Endothelial cell of umbilical vein (primary cell): ENCODE measurements around the gene KRABD2.

ENCODE experiments used
- BruUV-seq: library from RNA; stranded (reverse); fragments of 400-500 nt; replicated peaks from 2 replicates; lab custom pipeline; 2021; lab: Mats Ljungman, UMichigan
- CTCF ChIA-PET: fragments of 300-600, 350-600 bp; sonication (Branson Sonifier 250); formaldehyde crosslinking; loops from one replicate; lab custom pipeline; 2021; ENCODE audit warnings: antibody characterized with exemption, inconsistent platforms; lab: Charles Lee
- POLR2A ChIA-PET: fragments of 300-600, 350-600 bp; sonication (Branson Sonifier 250); formaldehyde crosslinking; loops from one replicate; lab custom pipeline; 2021; ENCODE audit warnings: antibody characterized with exemption, inconsistent platforms; lab: Charles Lee
- DNase-seq: peaks from one replicate; pipeline ENCODE4 v3.0.0-alpha.2; 2011; ENCODE audit warnings: low read depth, low spot score
- FAIRE-seq: peaks from 2 replicates; lab custom pipeline; 2011; peaks lifted over from hg19 to GRCh38; lab: Jason Lieb, UNC
- H2AFZ ChIP-seq: 2 replicates; pipeline ENCODE4 v1.6.0; 2012; ENCODE audit warnings: low read depth, low read length, control low read depth, inconsistent platforms
- H3K27ac ChIP-seq: 2 replicates; pipeline ENCODE4 v1.5.1; 2011; ENCODE audit warnings: low read depth, mild to moderate bottlenecking, control low read depth, low read length, moderate library complexity; ENCODE audit not compliant: insufficient read depth
- H3K27me3 ChIP-seq, 2 experiments: 2 replicates each; pipeline versions ENCODE4 v1.6.0 to v1.6.1; 2011; ENCODE audit warnings: low read length in 2 of 2, mixed read lengths in 1 of 2; ENCODE audit not compliant: control insufficient read depth in 2 of 2, insufficient read depth in 2 of 2
- H3K36me3 ChIP-seq, 2 experiments: 2 replicates in 1 of 2; 3 replicates in 1 of 2; pipeline ENCODE4 v1.5.1; 2011; ENCODE audit warnings: low read length in 2 of 2, mild to moderate bottlenecking in 1 of 2, moderate library complexity in 1 of 2; ENCODE audit not compliant: control insufficient read depth in 2 of 2, insufficient read depth in 2 of 2; ENCODE audit errors: extremely low read depth in 1 of 2
- H3K4me1 ChIP-seq: 3 replicates; pipeline ENCODE4 v1.5.1; 2011; ENCODE audit warnings: mild to moderate bottlenecking, low read length; ENCODE audit not compliant: control insufficient read depth, insufficient read depth; ENCODE audit errors: extremely low read depth
- H3K4me2 ChIP-seq: 2 replicates; pipeline ENCODE4 v1.6.1; 2011; ENCODE audit warnings: low read length, control low read depth, mixed read lengths; ENCODE audit not compliant: insufficient read depth
- H3K4me3 ChIP-seq, 3 experiments: fragments of 200-600 bp in 1 of 3; sonication (generic), shearing (Covaris generic) in 1 of 3; replicated peaks in 1 of 3; 2 replicates each; pipeline ENCODE4 v1.5.1; 2011 to 2016; ENCODE audit warnings: control low read depth in 3 of 3, low read length in 3 of 3, mild to moderate bottlenecking in 2 of 3, inconsistent platforms in 1 of 3, low read depth in 1 of 3, moderate library complexity in 1 of 3; ENCODE audit not compliant: insufficient read depth in 1 of 3
- H3K79me2 ChIP-seq: 2 replicates; pipeline ENCODE4 v1.6.0; 2012; ENCODE audit warnings: low read length, inconsistent platforms; ENCODE audit not compliant: control insufficient read depth, insufficient read depth
- H3K9ac ChIP-seq: replicated peaks from 2 replicates; pipeline ENCODE3; 2011; ENCODE audit warnings: low read length, control low read depth; ENCODE audit not compliant: insufficient read depth; ENCODE audit errors: extremely low read depth
- H3K9me1 ChIP-seq: replicated peaks from 3 replicates; pipeline ENCODE4 v1.6.0; 2011; ENCODE audit warnings: mild to moderate bottlenecking, low read length; ENCODE audit not compliant: control insufficient read depth, insufficient read depth; ENCODE audit errors: extremely low read depth
- H3K9me3 ChIP-seq: replicated peaks from 2 replicates; pipeline ENCODE4 v1.5.1; 2012; ENCODE audit warnings: low read length, inconsistent platforms; ENCODE audit not compliant: control insufficient read depth, insufficient read depth
- H4K20me1 ChIP-seq: replicated peaks from 2 replicates; pipeline ENCODE3; 2011; ENCODE audit warnings: mild to moderate bottlenecking, low read length; ENCODE audit not compliant: control insufficient read depth, insufficient read depth; ENCODE audit errors: extremely low read depth
- EZH2 ChIP-seq: IDR thresholded peaks from 2 replicates; pipeline ENCODE4 v1.6.1; 2012; ENCODE audit warnings: borderline replicate concordance, low read depth, mild to moderate bottlenecking, moderate library complexity, low read length, inconsistent platforms; ENCODE audit not compliant: severe bottlenecking
- FOS ChIP-seq: IDR thresholded peaks from 2 replicates; pipeline ENCODE4 v1.6.1; 2011; ENCODE audit warnings: mild to moderate bottlenecking, low read length, moderate library complexity, borderline replicate concordance; ENCODE audit not compliant: insufficient read depth
- GATA2 ChIP-seq: IDR thresholded peaks from 2 replicates; pipeline ENCODE4 v1.7.0; 2011; ENCODE audit warnings: low read depth, mild to moderate bottlenecking, moderate library complexity, mixed read lengths, low read length; ENCODE audit not compliant: insufficient read length, insufficient read depth
- JUN ChIP-seq: IDR thresholded peaks from 2 replicates; pipeline ENCODE4 v1.6.1; 2011; ENCODE audit warnings: borderline replicate concordance, low read depth; ENCODE audit not compliant: insufficient read length, insufficient read depth
- MYC ChIP-seq: IDR thresholded peaks from one replicate; pipeline ENCODE4 v1.6.1; 2011; ENCODE audit warnings: mild to moderate bottlenecking, low read depth, low read length
- POLR2A ChIP-seq: IDR thresholded peaks from 2 replicates; pipeline ENCODE4 v1.6.1; 2012; ENCODE audit warnings: low read depth, mild to moderate bottlenecking, control low read depth, low read length
- POLR2AphosphoS5 ChIP-seq: IDR thresholded peaks from 2 replicates; pipeline ENCODE4 v1.6.1; 2012; ENCODE audit warnings: low read depth, mild to moderate bottlenecking, control low read depth, low read length, moderate library complexity; ENCODE audit not compliant: insufficient read depth
- dilution Hi-C: fragments of 300-500 bp; cut with MboI; formaldehyde crosslinking; loops from one replicate; pipeline ENCODE4 v1.15.0; 2019; ENCODE audit warnings: low sequenced_read_pairs; ENCODE audit not compliant: extremely low pct_ligation_motif_present
- intact Hi-C: fragments of 100-400 bp; cut with micrococcal nuclease; formaldehyde crosslinking; loops from one replicate; pipeline ENCODE4 v1.10.0; 2022
- TF ChIP-seq, protein P1 (sequence below): IDR thresholded peaks from 2 replicates; pipeline ENCODE4 v1.6.1; 2011; ENCODE audit not compliant: insufficient read depth, insufficient read length
- TF ChIP-seq, protein P2 (sequence below), 2 donors: IDR thresholded peaks; 1 replicate in 1 of 2; 2 replicates in 1 of 2; pipeline ENCODE4 v1.5.1; 2011; ENCODE audit warnings: low read length in 2 of 2, mild to moderate bottlenecking in 2 of 2, moderate library complexity in 2 of 2, control low read depth in 1 of 2, inconsistent platforms in 1 of 2, low read depth in 1 of 2; ENCODE audit not compliant: insufficient read depth in 1 of 2; ENCODE audit errors: extremely low read depth in 1 of 2

The KRABD2 gene

DNA sequence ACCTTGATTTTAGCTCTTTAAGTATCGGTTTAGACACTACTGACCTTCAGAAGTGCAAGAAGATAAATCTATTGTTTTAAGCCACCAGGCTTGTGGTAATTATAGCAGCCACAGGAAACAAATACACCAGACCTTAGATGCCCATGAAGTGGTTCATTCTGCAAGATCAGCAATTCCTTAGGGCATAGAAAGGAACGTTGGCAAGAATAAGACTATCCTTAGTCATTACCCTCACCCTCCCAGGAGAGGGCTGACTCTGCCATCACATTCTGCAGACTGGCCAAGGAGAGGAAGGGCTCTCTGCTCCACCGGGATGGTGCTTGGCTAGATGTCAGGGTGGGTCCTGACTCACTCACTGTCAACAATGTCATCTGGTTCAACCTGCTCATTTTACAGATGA is 45.1 kb upstream of the KRABD2 start:
- ChIA-PET CTCF (interaction anchor here (3.0 to 4.0 kb wide), 2 partner anchors 12 to 324 kb away, joined by 11 to 29 read pairs; no protein-coding TSS in a partner anchor), POLR2A (interaction anchor here (0.8 kb wide), 1 partner anchor 62 kb away, joined by 3 read pairs; no protein-coding TSS in a partner anchor)
- Histone ChIP-seq H3K4me1 (peaks cover 12% of the 10 kb centered on the region), H3K27me3 (peaks cover 0 to 6% of the 10 kb centered on the region in 2 experiments), H3K79me2 (no peaks in the 10 kb centered on the region), H4K20me1 (no peaks in the 10 kb centered on the region), H3K9me1 (no peaks in the 10 kb centered on the region), H3K36me3 (no peaks in the 10 kb centered on the region), H3K9me3 (no peaks in the 10 kb centered on the region), H3K4me3 (no peak overlapping the region), H3K9ac (no peak overlapping the region), H3K27ac (no peak overlapping the region), H2AFZ (no peak overlapping the region), H3K4me2 (no peak overlapping the region)
- FAIRE-seq = peak; percentile 15
- TF ChIP-seq EZH2 (no peak), POLR2AphosphoS5 (no peak), FOS (no peak), JUN (no peak), GATA2 (no peak), MYC (no peak), POLR2A (no peak)
- TF ChIP-seq, protein P1, sequence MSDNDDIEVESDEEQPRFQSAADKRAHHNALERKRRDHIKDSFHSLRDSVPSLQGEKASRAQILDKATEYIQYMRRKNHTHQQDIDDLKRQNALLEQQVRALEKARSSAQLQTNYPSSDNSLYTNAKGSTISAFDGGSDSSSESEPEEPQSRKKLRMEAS = no peak
- TF ChIP-seq, protein P2, sequence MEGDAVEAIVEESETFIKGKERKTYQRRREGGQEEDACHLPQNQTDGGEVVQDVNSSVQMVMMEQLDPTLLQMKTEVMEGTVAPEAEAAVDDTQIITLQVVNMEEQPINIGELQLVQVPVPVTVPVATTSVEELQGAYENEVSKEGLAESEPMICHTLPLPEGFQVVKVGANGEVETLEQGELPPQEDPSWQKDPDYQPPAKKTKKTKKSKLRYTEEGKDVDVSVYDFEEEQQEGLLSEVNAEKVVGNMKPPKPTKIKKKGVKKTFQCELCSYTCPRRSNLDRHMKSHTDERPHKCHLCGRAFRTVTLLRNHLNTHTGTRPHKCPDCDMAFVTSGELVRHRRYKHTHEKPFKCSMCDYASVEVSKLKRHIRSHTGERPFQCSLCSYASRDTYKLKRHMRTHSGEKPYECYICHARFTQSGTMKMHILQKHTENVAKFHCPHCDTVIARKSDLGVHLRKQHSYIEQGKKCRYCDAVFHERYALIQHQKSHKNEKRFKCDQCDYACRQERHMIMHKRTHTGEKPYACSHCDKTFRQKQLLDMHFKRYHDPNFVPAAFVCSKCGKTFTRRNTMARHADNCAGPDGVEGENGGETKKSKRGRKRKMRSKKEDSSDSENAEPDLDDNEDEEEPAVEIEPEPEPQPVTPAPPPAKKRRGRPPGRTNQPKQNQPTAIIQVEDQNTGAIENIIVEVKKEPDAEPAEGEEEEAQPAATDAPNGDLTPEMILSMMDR (IDR thresholded peaks at IDR 0.05; ENCODE audit: extremely low read depth in 1 of 2, insufficient read depth in 1 of 2, low read depth in 1 of 2, low read length in 2 of 2) = no peak
- no TSS peak for BruUV-seq
- dilution Hi-C loops = no loop called here
- intact Hi-C loops = no loop called here
- DNase-seq = peak; percentile 21
